IMR-90 (cell line): ENCODE measurements around the gene GOLIM4. TPM values are rescaled to one million over a fixed set of nuclear protein-coding genes. Genes with fewer than 3 reads are reported as not detected.

ENCODE experiments used
- ATAC-seq: fragments of 200-7000 bp; cut with Tn5 transposase; 2 replicates; pipeline ENCODE4 v1.9.1; 2020; ENCODE audit warnings: low read depth, mild to moderate bottlenecking, moderate library complexity
- BruUV-seq: library from RNA; stranded (reverse); fragments of 400-500 nt; replicated peaks from 2 replicates; lab custom pipeline; 2021; lab: Mats Ljungman, UMichigan
- CTCF ChIA-PET: fragments of 300-600 bp; formaldehyde crosslinking; extraction: SDS; loops from one replicate; lab custom pipeline; 2021; ENCODE audit warnings: antibody characterized with exemption; lab: Yijun Ruan, JAX
- POLR2A ChIA-PET: fragments of 300-600 bp; sonication (Branson Sonifier 250); formaldehyde crosslinking; loops from one replicate; lab custom pipeline; 2022; ENCODE audit warnings: antibody characterized with exemption; ENCODE audit not compliant: unreplicated experiment; lab: Charles Lee
- DNase-seq: peaks from one replicate; pipeline ENCODE4 v3.0.0; 2013
- H2AFZ ChIP-seq: replicated peaks from 2 replicates; pipeline ENCODE3; 2013; ENCODE audit warnings: low read length, mild to moderate bottlenecking; ENCODE audit not compliant: poor library complexity
- H2AK5ac ChIP-seq: 2 replicates; pipeline ENCODE4 v1.6.1; 2013; ENCODE audit warnings: low read depth, low read length, inconsistent platforms
- H2AK9ac ChIP-seq: replicated peaks from 2 replicates; pipeline ENCODE3; 2013; ENCODE audit warnings: mild to moderate bottlenecking, low read depth, low read length, moderate library complexity; ENCODE audit not compliant: poor library complexity
- H2BK120ac ChIP-seq: 2 replicates; pipeline ENCODE4 v1.6.1; 2013; ENCODE audit warnings: low read depth, low read length, inconsistent platforms
- H2BK15ac ChIP-seq: 3 replicates; pipeline ENCODE4 v1.6.1; 2013; ENCODE audit warnings: low read depth, low read length, inconsistent platforms
- H2BK20ac ChIP-seq: 2 replicates; pipeline ENCODE4 v1.6.1; 2013; ENCODE audit warnings: low read depth, mild to moderate bottlenecking, inconsistent platforms, low read length, moderate library complexity
- H2BK5ac ChIP-seq: 2 replicates; pipeline ENCODE4 v1.6.1; 2013; ENCODE audit warnings: mild to moderate bottlenecking, low read depth, low read length, inconsistent platforms; ENCODE audit not compliant: poor library complexity, severe bottlenecking
- H3K14ac ChIP-seq: replicated peaks from 2 replicates; pipeline ENCODE4 v1.6.1; 2013; ENCODE audit warnings: low read depth, low read length, inconsistent platforms
- H3K18ac ChIP-seq: 2 replicates; pipeline ENCODE4 v1.6.1; 2013; ENCODE audit warnings: low read depth, low read length, control low read depth
- H3K23ac ChIP-seq: 2 replicates; pipeline ENCODE4 v1.6.1; 2013; ENCODE audit warnings: low read depth, low read length, inconsistent platforms
- H3K27ac ChIP-seq: 2 replicates; pipeline ENCODE4 v1.5.1; 2013; ENCODE audit warnings: mild to moderate bottlenecking, control low read depth, low read length; ENCODE audit not compliant: insufficient read depth
- H3K27me3 ChIP-seq: 2 replicates; pipeline ENCODE4 v1.6.1; 2013; ENCODE audit warnings: low read length; ENCODE audit not compliant: control insufficient read depth, insufficient read depth
- H3K36me3 ChIP-seq: 2 replicates; pipeline ENCODE4 v1.6.1; 2013; ENCODE audit warnings: low read length, mixed read lengths; ENCODE audit not compliant: control insufficient read depth, insufficient read depth
- H3K4ac ChIP-seq: 2 replicates; pipeline ENCODE4 v1.6.1; 2013; ENCODE audit warnings: low read depth, low read length, inconsistent platforms
- H3K4me1 ChIP-seq: 2 replicates; pipeline ENCODE4 v1.6.1; 2013; ENCODE audit warnings: low read length, mixed read lengths; ENCODE audit not compliant: control insufficient read depth, insufficient read depth
- H3K4me2 ChIP-seq: 2 replicates; pipeline ENCODE4 v1.6.1; 2013; ENCODE audit warnings: low read depth, mild to moderate bottlenecking, control low read depth, low read length, moderate library complexity
- H3K4me3 ChIP-seq: 2 replicates; pipeline ENCODE4 v1.5.1; 2013; ENCODE audit warnings: low read depth, mild to moderate bottlenecking, control low read depth, low read length, moderate library complexity; ENCODE audit not compliant: insufficient read depth
- H3K56ac ChIP-seq: 2 replicates; pipeline ENCODE4 v1.6.1; 2013; ENCODE audit warnings: low read length, inconsistent platforms; ENCODE audit not compliant: insufficient read depth; ENCODE audit errors: extremely low read depth
- H3K79me1 ChIP-seq, 2 experiments: 2 replicates each; pipeline ENCODE4 v1.6.1; 2013; ENCODE audit warnings: low read length in 2 of 2, inconsistent platforms in 1 of 2, low read depth in 1 of 2
- H3K9ac ChIP-seq: 2 replicates; pipeline ENCODE4 v1.6.1; 2013; ENCODE audit warnings: low read depth, low read length, control low read depth
- H3K9me1 ChIP-seq: 2 replicates; pipeline ENCODE4 v1.6.1; 2013; ENCODE audit warnings: low read length, inconsistent platforms; ENCODE audit not compliant: insufficient read depth
- H3K9me3 ChIP-seq: 2 replicates; pipeline ENCODE4 v1.6.1; 2013; ENCODE audit warnings: low read length; ENCODE audit not compliant: control insufficient read depth, insufficient read depth
- H4K20me1 ChIP-seq: 2 replicates; pipeline ENCODE4 v1.6.1; 2013; ENCODE audit warnings: low read length, inconsistent platforms; ENCODE audit not compliant: insufficient read depth
- H4K5ac ChIP-seq: 2 replicates; pipeline ENCODE4 v1.6.1; 2013; ENCODE audit warnings: mild to moderate bottlenecking, low read depth, low read length, control low read depth
- H4K8ac ChIP-seq, 2 experiments: 2 replicates each; pipeline ENCODE4 v1.6.1; 2013; ENCODE audit warnings: low read depth in 2 of 2, low read length in 2 of 2, control low read depth in 1 of 2, inconsistent platforms in 1 of 2
- H4K91ac ChIP-seq: 2 replicates; pipeline ENCODE4 v1.6.1; 2013; ENCODE audit warnings: low read depth, low read length, inconsistent platforms; ENCODE audit not compliant: insufficient read depth
- CEBPB ChIP-seq: IDR thresholded peaks from 2 replicates; pipeline ENCODE4 v1.6.1; 2012; ENCODE audit warnings: low read depth, low read length, improper control_type of control experiment
- WGBS, 2 experiments: methylation state at CpG; one replicate each; pipeline versions ENCODE4 v1.1.5 to v1.1.7; 2013; ENCODE audit warnings: missing lambda C conversion rate in 2 of 2; ENCODE audit not compliant: insufficient read length in 1 of 2; ENCODE audit errors: extremely low coverage in 2 of 2; 5-methylcytosine and 5-hydroxymethylcytosine counted together
- dilution Hi-C: fragments of 300-500 bp; cut with HindIII; formaldehyde crosslinking; loops from one replicate; pipeline ENCODE4 v1.14.3; 2018; ENCODE audit warnings: low sequenced_read_pairs; ENCODE audit not compliant: unreplicated experiment
- in situ Hi-C: fragments of 300-500 bp; cut with MboI; formaldehyde crosslinking; loops from 3 replicates; pipeline ENCODE4 v1.14.3; 2019; ENCODE audit warnings: low sequenced_read_pairs, inconsistent platforms, mixed read lengths
- intact Hi-C: fragments of 100-400 bp; cut with micrococcal nuclease; formaldehyde crosslinking; loops from 2 replicates; pipeline ENCODE4 v1.10.0; 2022
- polyA plus RNA-seq, 3 experiments: library from polyadenylated mRNA; depleted of rRNA; stranded (reverse); fragments of >200 nt; gene quantifications; 2 replicates each; pipeline ENCODE4 v1.2.3, GENCODE V29; 2012; ENCODE audit warnings: low replicate concordance in 1 of 3
- total RNA-seq: library from RNA; depleted of rRNA; stranded (reverse); fragments of >200 nt; gene quantifications from 2 replicates; pipeline ENCODE4 v1.2.3, GENCODE V29; 2012
- TF ChIP-seq, protein P1 (sequence below): fragments of 150-350 bp; IDR thresholded peaks from 2 replicates; pipeline ENCODE4 v1.6.1; 2017; ENCODE audit warnings: mild to moderate bottlenecking, antibody characterized with exemption, low read length, low read depth

The GOLIM4 gene
- total and polyA plus RNA-seq, 2 of the 4 experiments (the other 2 are of a cell fraction), result 44.6 to 71.2 TPM

DNA sequence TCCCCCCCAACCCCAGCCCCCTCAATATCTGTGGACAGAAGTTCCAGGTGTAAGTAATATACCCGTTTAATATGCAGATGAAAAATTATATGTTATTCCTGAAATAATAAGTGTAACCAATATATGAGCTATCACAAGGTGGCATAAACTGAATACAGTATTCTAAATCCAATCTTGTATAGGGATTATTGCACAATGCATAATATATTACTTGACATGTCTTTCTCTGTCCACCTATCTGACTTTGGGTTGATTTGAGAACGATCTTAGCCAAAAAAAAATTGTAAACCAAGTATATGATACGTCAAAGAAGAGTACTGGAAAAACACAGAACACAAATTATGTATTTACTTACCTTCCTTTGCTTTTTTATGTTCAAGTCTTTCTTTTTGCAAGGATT, 47.8 kb downstream of the GOLIM4 start:
- in situ Hi-C loops, result loop anchor here (5.0 to 10.0 kb wide), 2 partner anchors 113 to 114 kb away; no protein-coding TSS in a partner anchor
- Histone ChIP-seq H3K4me3 (no peak overlapping the region), H3K4me2 (no peak overlapping the region), H3K27me3 (no peaks in the 10 kb centered on the region), H2AFZ (no peak overlapping the region), H2BK20ac (no peak overlapping the region), H4K91ac (no peak overlapping the region), H2BK5ac (no peak overlapping the region), H4K20me1 (peaks cover 20% of the 10 kb centered on the region; the same call in 1 of the 2 replicates), H3K9me1 (peaks cover 11% of the 10 kb centered on the region), H3K18ac (no peak overlapping the region), H4K5ac (no peak overlapping the region), H3K9ac (no peak overlapping the region), H3K79me1 (peaks cover 21 to 42% of the 10 kb centered on the region in 2 experiments), H2BK15ac (no peak overlapping the region), H2AK5ac (no peak overlapping the region), H4K8ac (no peak overlapping the region), H3K14ac (no peak overlapping the region), H2BK120ac (no peak overlapping the region), H3K9me3 (no peaks in the 10 kb centered on the region), H2AK9ac (no peak overlapping the region), H3K23ac (no peak overlapping the region), H3K56ac (no peak overlapping the region), H3K4ac (no peak overlapping the region), H3K36me3 (peaks cover 2% of the 10 kb centered on the region), H3K27ac (no peak overlapping the region), H3K4me1 (peaks cover 13% of the 10 kb centered on the region)
- POLR2A ChIA-PET, result no interaction called here
- DNase-seq, result no peak
- TF ChIP-seq, protein P1, sequence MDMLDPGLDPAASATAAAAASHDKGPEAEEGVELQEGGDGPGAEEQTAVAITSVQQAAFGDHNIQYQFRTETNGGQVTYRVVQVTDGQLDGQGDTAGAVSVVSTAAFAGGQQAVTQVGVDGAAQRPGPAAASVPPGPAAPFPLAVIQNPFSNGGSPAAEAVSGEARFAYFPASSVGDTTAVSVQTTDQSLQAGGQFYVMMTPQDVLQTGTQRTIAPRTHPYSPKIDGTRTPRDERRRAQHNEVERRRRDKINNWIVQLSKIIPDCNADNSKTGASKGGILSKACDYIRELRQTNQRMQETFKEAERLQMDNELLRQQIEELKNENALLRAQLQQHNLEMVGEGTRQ, result no peak
- peak; percentile 78 for TF ChIP-seq CEBPB
- WGBS, 2 experiments, result no CpG with 5 or more reads among the region's 3 CpGs
- CTCF ChIA-PET, result interaction anchor here (0.7 to 3.5 kb wide), 9 partner anchors 40 to 202 kb away, joined by 3 to 30 read pairs (median 3); no protein-coding TSS in a partner anchor
- dilution Hi-C loops, result loop anchor here (25.0 kb wide), 1 partner anchor 114 kb away; no protein-coding TSS in a partner anchor
- intact Hi-C loops, result loop anchor here (1.0 to 10.0 kb wide), 5 partner anchors 47 to 799 kb away; partner anchors contain the start of genes GOLIM4, PDCD10 and SERPINI1
- no peak for ATAC-seq
- BruUV-seq, result no TSS peak
